NCI-H1417 treated with DMSO at 0.1 percent for 48 hours (cell line): ENCODE results near the gene FUT4.
A peak's percentile ranks its signal among the peaks of the same experiment; 100 is the strongest.
"Not testable (repeated sequence)": the region's sequence is repeated elsewhere in the genome, so short reads cannot be mapped to it uniquely, and the experiment has no call there.

Experiments
- DNase-seq: peaks from one replicate; lab custom pipeline; 2025; lab: John Stamatoyannopoulos, UW

FUT4 gene, protein sequence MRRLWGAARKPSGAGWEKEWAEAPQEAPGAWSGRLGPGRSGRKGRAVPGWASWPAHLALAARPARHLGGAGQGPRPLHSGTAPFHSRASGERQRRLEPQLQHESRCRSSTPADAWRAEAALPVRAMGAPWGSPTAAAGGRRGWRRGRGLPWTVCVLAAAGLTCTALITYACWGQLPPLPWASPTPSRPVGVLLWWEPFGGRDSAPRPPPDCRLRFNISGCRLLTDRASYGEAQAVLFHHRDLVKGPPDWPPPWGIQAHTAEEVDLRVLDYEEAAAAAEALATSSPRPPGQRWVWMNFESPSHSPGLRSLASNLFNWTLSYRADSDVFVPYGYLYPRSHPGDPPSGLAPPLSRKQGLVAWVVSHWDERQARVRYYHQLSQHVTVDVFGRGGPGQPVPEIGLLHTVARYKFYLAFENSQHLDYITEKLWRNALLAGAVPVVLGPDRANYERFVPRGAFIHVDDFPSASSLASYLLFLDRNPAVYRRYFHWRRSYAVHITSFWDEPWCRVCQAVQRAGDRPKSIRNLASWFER

GRCh38 chr11:94543695-94544645 lies at the start of gene FUT4:
TSS of gene FUT4 (plus strand) at chr11:94543921. CDS start at chr11:94544134, 213 bp downstream.
- DNase-seq: peak; percentile 59

DNA sequence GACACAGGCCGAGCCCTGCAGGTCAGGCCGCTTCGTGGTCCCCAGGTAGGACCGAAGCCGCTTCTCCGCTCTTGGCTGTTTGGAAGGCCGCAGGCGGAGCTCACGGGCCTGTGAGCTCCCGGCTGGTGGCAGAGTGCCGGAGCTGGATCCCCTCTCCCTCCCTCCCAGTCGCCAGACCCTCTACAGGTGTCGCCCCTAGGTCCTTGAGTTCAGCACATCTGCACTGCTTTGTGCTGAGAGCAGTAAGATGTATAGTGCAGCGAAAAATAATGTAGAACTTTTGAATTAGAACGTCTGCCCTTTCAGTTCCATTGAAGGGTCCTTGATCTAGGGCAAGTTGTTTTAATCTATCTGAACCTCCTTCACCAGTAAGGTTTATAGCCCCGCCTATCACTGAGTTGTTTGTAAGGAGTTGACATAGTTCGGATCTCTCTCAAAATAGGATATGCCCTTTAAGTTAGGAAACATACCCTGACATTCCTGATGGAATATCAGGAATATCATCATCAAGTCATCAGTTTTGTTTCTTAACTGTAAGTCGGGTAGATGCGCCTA lies 49.5 kb upstream of the FUT4 start:
- no peak for DNase-seq

GRCh38 chr11:94500181-94500580 lies 43.5 kb upstream of the FUT4 start:
- no peak for DNase-seq

GRCh38 chr11:94501522-94501921 lies 42.2 kb upstream of the FUT4 start:
- DNase-seq: no peak

GRCh38 chr11:94504689-94505293 lies 38.9 kb upstream of the FUT4 start:
- peak; percentile 35 for DNase-seq

GRCh38 chr11:94506513-94506912 lies 37.2 kb upstream of the FUT4 start:
- not testable (repeated sequence) for DNase-seq

DNA sequence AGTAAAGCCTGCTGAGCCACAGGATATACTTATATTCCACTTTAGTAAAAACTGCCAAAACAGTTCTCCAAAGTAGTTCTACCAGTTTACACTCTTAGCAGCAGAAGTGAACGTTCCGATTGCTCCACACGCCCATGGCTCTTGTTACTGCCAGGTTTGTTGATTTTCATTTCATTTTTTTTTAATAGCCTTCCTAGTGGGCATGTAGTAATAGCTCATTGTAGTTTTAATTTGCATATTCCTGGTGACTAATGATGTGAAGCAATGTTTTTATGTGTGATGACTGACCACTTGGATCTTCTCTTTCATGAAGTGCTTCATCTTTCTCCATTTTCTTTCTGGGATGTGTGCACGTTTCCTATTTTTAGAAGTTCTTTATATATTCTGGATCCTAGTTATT lies 36.2 kb upstream of the FUT4 start:
- DNase-seq: no peak

DNA sequence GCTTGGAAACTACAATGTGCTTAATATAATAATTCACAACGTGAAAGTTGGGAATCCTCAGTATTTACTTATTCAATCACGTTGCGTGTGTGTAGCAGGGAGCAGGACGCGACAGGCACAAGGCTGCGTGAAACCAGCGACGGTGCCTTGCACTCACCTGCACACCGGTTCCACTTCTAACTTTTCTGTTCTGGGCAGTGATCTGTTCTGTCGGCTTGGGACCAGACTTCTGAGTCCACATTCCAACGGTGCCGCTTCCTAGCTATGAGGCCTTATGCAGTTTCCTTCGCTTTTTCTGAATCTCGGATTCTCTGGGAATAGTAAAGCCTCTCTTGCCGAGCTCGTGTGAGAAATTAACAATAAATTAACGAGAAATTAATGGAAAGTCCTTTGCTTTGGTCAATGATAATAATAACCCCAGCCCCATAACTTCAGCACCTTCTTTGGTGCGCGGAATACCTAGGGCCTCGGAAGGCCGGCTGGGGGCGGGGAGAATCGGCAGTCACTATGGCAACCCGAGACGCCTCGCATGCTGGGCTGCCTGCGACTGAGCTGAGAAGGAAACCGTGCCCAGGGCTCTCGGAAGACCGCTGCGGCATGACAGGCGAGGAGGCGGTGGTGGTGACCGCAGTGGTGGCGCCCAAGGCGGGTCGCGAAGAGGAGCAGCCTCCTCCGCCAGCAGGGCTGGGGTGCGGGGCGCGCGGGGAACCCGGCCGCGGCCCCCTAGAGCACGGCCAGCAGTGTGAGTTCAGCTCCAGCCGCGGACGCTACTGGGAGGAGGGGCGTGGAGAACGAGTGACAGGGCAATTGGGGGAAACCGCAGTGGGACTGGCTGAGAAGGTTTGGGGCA lies 31.6 kb upstream of the FUT4 start, which contains the start of gene C11orf97:
Gene C11orf97, plus strand, starts transcription at position 530 of the 850 bp plus-strand sequence. Its CDS starts 68 bp downstream, at position 598.
- DNase-seq: no peak

DNA sequence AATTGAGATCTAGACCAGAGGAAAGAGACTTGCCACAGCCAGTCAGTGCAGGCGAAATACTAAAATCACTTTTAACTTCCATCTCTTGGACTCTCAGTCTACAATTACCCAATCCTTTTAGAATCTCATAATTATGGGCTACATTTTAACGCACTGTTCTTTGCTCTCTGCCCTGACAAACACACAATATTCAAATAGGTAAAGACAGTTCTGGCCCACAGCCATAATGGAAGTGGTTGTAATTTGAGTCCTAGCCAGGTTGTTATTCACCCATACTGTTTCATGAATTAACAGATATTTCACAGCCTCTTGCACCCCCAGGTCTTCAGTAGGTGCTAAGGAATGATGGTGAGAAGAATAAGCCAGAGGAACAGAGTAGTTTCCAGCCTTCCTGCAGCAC lies 30.6 kb upstream of the FUT4 start:
- no peak for DNase-seq

DNA sequence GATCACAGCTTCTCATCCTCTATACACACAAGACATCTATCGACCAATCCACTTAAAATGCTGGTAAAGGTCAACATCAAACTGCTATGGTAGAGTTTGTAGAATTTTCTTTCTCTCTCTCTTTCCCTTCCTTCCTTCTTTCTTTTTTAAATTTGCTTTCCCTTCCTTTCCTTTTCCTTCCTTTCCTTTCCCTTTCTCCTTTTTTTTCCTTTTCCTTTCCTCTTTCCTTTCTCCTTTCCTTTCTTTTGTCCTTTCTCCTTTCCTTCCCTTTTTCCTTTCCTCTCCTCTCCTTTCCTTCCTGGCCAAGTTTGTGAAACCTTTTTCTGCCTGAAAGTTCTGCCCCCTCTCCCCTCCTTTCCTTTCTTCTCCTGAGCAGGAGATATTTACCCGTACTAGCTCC lies 28.3 kb upstream of the FUT4 start:
- no peak for DNase-seq

GRCh38 chr11:94516725-94517124 lies 27.0 kb upstream of the FUT4 start:
- DNase-seq: no peak

DNA sequence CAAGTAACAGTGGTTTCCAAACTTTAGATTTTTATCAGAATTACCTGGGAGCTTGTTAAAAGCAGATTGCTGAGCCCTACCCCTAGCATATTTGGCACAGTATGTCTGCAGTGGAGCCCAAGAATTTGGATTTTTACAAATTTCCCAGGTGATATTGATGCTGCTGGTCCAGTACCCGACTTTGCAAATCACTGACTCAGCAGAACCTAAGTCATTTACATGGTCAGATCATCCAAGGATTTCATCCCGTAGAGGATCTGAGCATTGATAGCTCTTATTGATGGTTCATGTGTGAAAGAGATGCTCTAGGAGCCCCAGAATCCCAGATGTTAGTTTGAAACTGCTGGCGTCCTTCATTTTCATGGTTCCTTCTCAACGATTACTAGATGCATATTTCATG lies 25.4 kb upstream of the FUT4 start:
- DNase-seq: no peak

- no peak for DNase-seq
Observed at GRCh38 chr11:94519478-94520084, 24.1 kb upstream of the FUT4 start.

GRCh38 chr11:94521684-94522083 lies 22.0 kb upstream of the FUT4 start:
- DNase-seq: no peak

DNA sequence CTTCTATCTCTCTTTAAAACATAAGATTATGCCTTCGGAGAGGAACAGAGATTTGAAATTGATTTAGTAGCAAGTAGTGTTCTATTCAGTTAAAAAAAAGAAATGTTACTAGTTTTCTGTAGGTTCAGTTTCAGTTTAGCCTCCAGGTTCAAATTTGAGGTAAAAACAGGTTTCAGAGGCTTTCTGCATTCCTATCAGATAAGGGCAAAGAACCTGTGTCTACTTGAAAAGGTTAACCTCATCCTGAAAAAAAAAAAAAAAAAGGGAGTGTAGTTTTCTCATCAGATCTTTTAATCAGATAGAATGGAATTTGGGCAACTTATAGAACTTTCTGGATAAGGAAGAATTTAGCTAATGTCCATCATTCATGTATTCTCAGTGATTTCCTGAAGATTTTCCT lies 19.4 kb upstream of the FUT4 start:
- no peak for DNase-seq

DNA sequence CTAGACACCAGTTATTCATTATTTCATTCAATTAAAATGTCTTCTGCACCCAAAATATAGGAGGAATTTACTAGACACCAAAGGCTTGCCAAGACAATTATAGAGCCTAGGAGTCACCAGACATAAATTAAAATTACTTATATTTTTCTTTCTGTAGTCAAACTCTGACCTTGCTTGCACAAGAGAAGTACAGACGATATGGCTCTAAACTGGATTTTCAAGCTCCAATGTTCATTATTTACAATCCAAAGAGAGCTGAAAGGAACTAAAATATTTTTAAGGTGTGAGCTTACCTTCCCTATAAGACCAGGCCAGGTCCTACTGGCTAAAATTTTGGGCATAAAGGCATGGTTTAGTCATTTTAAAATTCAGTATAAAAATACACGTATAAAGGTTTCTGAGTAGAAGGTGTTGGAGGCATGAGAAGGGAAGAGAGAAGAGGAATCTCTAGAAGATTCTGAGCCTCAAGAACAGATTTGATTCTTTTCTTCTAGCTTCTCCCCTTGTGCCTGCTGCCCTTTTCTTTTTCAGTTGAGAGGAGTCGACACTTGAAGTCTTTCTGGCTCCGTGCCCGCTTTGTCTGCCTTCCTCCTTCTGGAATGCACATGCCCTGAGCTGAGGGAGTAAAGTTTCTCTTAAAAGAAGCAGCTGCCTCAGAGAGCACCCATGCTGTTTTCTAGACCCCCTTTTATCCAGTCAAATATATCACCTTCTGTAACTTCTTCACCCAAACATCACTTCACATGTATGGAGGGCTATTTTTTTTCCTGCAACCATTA lies 18.0 kb upstream of the FUT4 start:
- no peak for DNase-seq

DNA sequence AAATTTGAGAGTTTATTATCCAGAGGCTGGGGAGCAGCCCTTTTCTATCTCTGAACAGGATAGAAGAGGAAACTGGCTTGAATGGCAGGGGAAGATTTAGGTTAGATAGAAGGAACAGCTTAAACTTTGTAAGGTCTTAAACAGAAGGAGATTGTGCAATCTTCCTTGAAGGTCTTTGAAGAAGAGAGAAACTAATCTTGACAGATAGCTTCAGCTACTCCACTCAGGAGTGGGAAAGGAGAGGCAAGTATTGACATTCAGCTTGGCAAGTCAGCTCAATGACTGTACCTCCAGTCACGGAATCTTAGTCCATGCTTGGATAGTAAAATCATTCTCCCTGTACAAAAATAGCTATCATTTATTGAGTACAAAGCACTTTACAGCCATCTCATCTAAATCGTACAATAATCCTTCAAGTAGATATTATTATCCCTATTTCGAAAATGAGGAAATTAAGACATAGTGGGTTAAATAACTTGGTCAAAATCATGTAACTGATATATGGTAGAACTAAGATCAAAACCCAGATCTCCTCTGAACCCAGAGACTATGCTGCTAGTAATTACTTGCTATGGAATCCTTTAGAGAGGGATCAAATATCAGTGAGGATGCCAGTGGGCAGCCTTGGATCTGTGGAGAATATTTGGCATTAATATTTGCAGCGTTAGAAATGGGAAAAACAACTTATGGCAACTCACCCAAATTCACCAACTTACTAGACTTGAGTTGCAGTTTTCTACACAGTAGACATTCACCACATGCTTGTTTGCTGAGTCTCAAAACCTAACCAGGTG lies 16.9 kb upstream of the FUT4 start:
- no peak for DNase-seq

DNA sequence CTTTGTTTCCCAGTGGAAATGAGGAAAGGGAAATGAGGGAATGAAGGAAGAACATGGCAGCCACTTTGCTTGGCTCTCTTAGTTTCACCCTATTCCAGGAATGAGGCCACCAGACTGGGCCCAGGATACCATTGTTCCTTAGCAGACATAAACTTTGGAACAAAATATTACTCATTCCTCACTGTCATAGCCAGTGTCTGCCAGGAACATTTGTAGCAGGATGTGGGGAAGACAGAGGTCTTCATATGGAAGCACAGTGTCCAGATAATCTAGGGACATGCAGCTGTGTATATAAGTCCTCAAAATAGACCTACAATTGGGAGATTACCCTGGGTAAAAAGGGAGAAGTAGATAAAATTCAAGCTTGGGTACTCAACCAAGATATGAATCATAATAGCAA lies 15.2 kb upstream of the FUT4 start:
- DNase-seq: no peak

DNA sequence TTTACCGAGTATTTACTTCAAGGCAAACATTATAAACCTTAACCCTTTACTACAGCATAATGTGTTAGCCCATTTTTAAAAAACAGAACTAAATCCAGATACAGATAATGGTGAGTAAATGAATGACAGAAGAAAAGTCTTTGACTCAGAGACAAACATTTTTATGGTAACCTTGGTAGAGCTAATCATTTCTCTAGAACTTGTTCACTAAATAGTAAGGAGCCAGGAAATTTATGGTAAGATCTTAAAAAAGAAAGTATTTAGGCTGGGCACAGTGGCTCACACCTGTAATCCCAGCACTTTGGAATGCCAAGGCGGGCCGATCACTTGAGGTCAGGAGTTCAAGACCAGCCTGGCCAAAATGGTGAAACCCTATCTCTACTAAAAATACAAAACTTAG lies 11.5 kb upstream of the FUT4 start:
- no peak for DNase-seq
